ENCODE results near the gene PIK3CB.
"Not testable (repeated sequence)": the region's sequence is repeated elsewhere in the genome, so short reads cannot be mapped to it uniquely, and the experiment has no call there.

The PIK3CB gene

GRCh38 chr3:138732456-138732855 is 102.3 kb downstream of the PIK3CB start:
- DNase-seq: no peak

GRCh38 chr3:138726946-138727730 is 107.6 kb downstream of the PIK3CB start:
- DNase-seq: no peak

- not testable (repeated sequence) for DNase-seq
These were observed 108.7 kb downstream of the PIK3CB start for GRCh38 chr3:138726042-138726441.

GRCh38 chr3:138725116-138725515 is 109.6 kb downstream of the PIK3CB start:
- no peak for DNase-seq

- no peak for DNase-seq
These were observed 110.3 kb downstream of the PIK3CB start for GRCh38 chr3:138724443-138724842.

GRCh38 chr3:138718849-138719248 is 115.9 kb downstream of the PIK3CB start:
- no peak for DNase-seq

- DNase-seq: no peak
These were observed 117.4 kb downstream of the PIK3CB start for GRCh38 chr3:138717348-138717747.

GRCh38 chr3:138712086-138712485 is 122.6 kb downstream of the PIK3CB start:
- DNase-seq: no peak

- DNase-seq: no peak
These were observed 129.1 kb downstream of the PIK3CB start for GRCh38 chr3:138705675-138706074.

- no peak for DNase-seq
These were observed 137.9 kb downstream of the PIK3CB start for GRCh38 chr3:138696666-138697370.

GRCh38 chr3:138694287-138695007 is 140.3 kb downstream of the PIK3CB start:
- DNase-seq: no peak

GRCh38 chr3:138692152-138692551 is 142.6 kb downstream of the PIK3CB start:
- DNase-seq: no peak

GRCh38 chr3:138691351-138691750 is 143.4 kb downstream of the PIK3CB start:
- no peak for DNase-seq

GRCh38 chr3:138690036-138690435 is 144.7 kb downstream of the PIK3CB start:
- DNase-seq: no peak

- no peak for DNase-seq
These were observed 145.8 kb downstream of the PIK3CB start for GRCh38 chr3:138688871-138689299.

- no peak for DNase-seq
These were observed 147.5 kb downstream of the PIK3CB start for GRCh38 chr3:138687236-138687635.

- no peak for DNase-seq
These were observed 147.9 kb downstream of the PIK3CB start for GRCh38 chr3:138686771-138687221.

- no peak for DNase-seq
These were observed 150.3 kb downstream of the PIK3CB start for GRCh38 chr3:138684396-138684795.

GRCh38 chr3:138682648-138683047 is 152.1 kb downstream of the PIK3CB start:
- DNase-seq: no peak

- no peak for DNase-seq
These were observed 153.1 kb downstream of the PIK3CB start for GRCh38 chr3:138681463-138682220.

- not testable (repeated sequence) for DNase-seq
These were observed 153.8 kb downstream of the PIK3CB start for GRCh38 chr3:138680974-138681373.

- no peak for DNase-seq
These were observed 155.8 kb downstream of the PIK3CB start for GRCh38 chr3:138678874-138679392.
